Body of pancreas (tissue), 4 donors: Measurements from ENCODE around the gene GID8. TPM values are rescaled to one million over a fixed set of nuclear protein-coding genes. Genes with fewer than 3 reads are reported as not detected.
"Not testable (repeated sequence)": the region's sequence is repeated elsewhere in the genome, so short reads cannot be mapped to it uniquely, and the experiment has no call there.

Experiments used
- ATAC-seq: fragments of 150-250 bp; one replicate; pipeline ENCODE4 v1.9.1; 2016
- DNase-seq, 4 donors: peaks; one replicate each; pipeline ENCODE4 v3.0.0-alpha.2; 2019
- H3K27ac ChIP-seq, 4 donors: fragments of 200-600 bp; sonication (generic); 1 replicate in 3 of 4; 2 replicates in 1 of 4; pipeline versions ENCODE4 v1.5.1 to v1.6.1; 2016 to 2019; ENCODE audit warnings: mild to moderate bottlenecking in 1 of 4, mixed read lengths in 1 of 4, moderate library complexity in 1 of 4
- H3K27me3 ChIP-seq, 2 donors: fragments of 200-600 bp; sonication (generic); one replicate each; pipeline ENCODE4 v1.6.0; 2016; ENCODE audit warnings: mild to moderate bottlenecking in 1 of 2
- H3K36me3 ChIP-seq, 2 donors: fragments of 200-600 bp; sonication (generic); replicated peaks in 1 of 2; 2 replicates each; pipeline ENCODE4 v1.5.1; 2016; ENCODE audit warnings: low read depth in 2 of 2; ENCODE audit not compliant: insufficient read depth in 1 of 2
- H3K4me1 ChIP-seq: fragments of 200-600 bp; sonication (generic); one replicate; pipeline ENCODE4 v1.6.0; 2016
- H3K4me3 ChIP-seq, 2 donors: fragments of 200-600 bp; sonication (generic); 1 replicate in 1 of 2; 2 replicates in 1 of 2; pipeline ENCODE4 v1.5.1; 2016 to 2019
- H3K9me3 ChIP-seq, 3 donors: fragments of 200-600 bp; sonication (generic); 1 replicate in 2 of 3; 2 replicates in 1 of 3; pipeline ENCODE4 v1.5.1; 2016
- POLR2A ChIP-seq, 3 donors: fragments of 450-650 bp; IDR thresholded peaks; one replicate each; pipeline ENCODE4 v1.6.1; 2016; ENCODE audit warnings: antibody characterized with exemption in 3 of 3, mild to moderate bottlenecking in 2 of 3
- WGBS, 2 donors: methylation state at CpG; one replicate each; pipeline ENCODE4 v1.1.5; 2017; 5-methylcytosine and 5-hydroxymethylcytosine counted together
- intact Hi-C: fragments of 100-400 bp; cut with DNase I; formaldehyde crosslinking; loops from one replicate; pipeline ENCODE4 v1.15.1; 2023
- total RNA-seq, 2 donors: library from RNA; depleted of rRNA; stranded (reverse); fragments of >200 nt; gene quantifications; one replicate each; pipeline ENCODE4 v1.1.0, GENCODE V29; 2016
- TF ChIP-seq, protein P1 (sequence below), 7 experiments: fragments of 450-650 bp in 4 of 7; fragments of 200-600 bp in 3 of 7; sonication (generic) in 3 of 7; IDR thresholded peaks; one replicate each; pipeline ENCODE4 v1.5.1; 2016 to 2019; ENCODE audit warnings: antibody characterized with exemption in 7 of 7

Gene GID8
- total RNA-seq, 2 donors from 2014 or later: 26.2 to 29.7 TPM

DNA sequence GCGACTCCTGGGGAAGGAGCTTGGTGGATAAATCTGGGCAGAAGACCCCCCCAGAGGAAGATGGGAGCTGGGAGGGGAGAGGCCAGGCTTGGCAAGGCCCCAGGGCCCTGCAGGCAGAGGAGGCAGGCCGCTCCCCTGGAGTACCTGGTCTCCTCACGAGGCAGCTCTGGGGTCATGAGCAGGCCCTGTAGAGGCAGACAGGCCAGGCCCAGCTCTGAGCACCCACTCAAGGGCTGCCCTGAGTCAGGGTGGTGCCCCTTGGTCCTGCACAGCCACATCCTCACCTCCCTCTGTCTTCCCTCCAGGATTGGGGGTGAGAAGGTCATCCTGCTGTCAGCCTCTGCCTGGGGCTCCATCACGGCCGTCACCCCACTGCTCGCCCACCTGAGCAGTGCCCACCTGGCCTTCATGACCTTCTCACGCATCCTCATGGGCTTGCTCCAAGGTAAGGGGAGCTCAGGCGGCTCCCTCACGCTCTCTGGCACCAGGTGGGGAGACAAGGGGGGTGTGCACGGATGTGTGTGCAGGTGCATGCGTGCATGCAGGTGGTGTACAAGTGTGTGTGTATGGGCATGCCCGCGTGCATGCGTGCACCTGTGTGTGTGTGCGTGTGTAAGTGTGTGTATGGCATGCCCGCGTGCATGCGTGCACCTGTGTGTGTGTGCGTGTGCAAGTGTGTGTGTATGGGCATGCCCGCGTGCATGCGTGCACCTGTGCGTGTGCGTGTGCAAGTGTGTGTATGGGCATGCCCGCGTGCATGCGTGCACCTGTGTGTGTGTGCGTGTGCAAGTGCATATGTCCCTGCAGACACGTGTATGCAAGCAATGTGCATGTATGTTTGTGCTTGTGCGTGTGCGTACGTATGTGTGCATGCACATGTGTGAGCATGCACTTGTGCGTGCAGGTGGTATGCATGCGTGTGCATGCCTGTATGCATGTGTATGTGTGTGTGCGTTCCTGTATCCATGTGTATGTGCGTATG is 19.5 kb downstream of the GID8 start:
- no peak for ATAC-seq
- intact Hi-C loops: no loop called here
- H3K36me3 ChIP-seq: no peaks in the 10 kb centered on the region
- peaks cover 13% of the 10 kb centered on the region for H3K4me1 ChIP-seq
- H3K27ac ChIP-seq: no peak overlapping the region
- H3K4me3 ChIP-seq: no peak overlapping the region
- 90 to 91% methylated on average over 26 to 36 of the region's 36 CpGs for WGBS, 2 donors
- DNase-seq: no peak
- H3K27me3 ChIP-seq: no peaks in the 10 kb centered on the region
- no peaks in the 10 kb centered on the region for H3K9me3 ChIP-seq
- TF ChIP-seq, protein P1, sequence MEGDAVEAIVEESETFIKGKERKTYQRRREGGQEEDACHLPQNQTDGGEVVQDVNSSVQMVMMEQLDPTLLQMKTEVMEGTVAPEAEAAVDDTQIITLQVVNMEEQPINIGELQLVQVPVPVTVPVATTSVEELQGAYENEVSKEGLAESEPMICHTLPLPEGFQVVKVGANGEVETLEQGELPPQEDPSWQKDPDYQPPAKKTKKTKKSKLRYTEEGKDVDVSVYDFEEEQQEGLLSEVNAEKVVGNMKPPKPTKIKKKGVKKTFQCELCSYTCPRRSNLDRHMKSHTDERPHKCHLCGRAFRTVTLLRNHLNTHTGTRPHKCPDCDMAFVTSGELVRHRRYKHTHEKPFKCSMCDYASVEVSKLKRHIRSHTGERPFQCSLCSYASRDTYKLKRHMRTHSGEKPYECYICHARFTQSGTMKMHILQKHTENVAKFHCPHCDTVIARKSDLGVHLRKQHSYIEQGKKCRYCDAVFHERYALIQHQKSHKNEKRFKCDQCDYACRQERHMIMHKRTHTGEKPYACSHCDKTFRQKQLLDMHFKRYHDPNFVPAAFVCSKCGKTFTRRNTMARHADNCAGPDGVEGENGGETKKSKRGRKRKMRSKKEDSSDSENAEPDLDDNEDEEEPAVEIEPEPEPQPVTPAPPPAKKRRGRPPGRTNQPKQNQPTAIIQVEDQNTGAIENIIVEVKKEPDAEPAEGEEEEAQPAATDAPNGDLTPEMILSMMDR (IDR thresholded peaks at IDR 0.05): no peak
- no peak for TF ChIP-seq POLR2A (IDR thresholded peaks at IDR 0.05)

DNA sequence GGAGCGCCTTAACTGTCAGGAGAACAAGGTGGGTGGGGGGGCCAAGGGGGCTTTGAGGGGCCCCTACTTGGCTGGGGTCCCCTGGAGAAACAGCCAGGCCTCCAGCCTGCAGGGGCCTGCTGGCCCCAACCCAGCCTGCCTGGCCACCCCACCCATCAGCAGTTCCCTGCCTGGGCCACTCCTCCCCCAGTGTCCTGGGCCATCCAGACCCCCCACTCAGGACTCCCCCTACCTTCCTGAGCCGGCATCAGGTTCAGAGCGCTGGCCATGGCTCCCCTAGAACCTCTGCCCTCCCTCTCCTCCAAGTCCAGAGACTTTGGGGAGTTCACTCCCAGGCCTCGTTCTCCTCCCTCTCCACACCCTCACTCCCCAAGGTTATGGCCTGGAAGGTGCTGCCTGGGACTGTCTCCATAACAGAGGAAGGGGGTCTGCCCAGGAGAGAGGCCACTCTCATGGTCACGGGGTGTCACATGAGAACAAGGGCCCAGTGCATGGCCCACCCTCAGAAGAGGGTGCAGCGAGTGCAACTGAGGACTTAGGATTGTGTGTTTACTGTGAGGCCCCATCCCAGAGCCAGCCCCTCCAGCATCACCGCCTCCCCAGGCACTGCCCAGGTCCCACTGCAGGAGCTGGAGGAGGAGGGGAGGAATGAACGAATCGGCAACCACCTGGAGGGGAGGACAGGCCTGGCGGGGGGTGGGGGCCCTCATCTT is 20.6 kb downstream of the GID8 start:
- intact Hi-C loops: no loop called here
- H3K9me3 ChIP-seq: no peaks in the 10 kb centered on the region
- no peak overlapping the region for H3K4me3 ChIP-seq
- no peaks in the 10 kb centered on the region for H3K36me3 ChIP-seq
- no peak overlapping the region for H3K27ac ChIP-seq
- WGBS, 2 donors: 75 to 82% methylated on average over 6 of the region's 10 CpGs
- no peak for ATAC-seq
- peaks cover 11% of the 10 kb centered on the region for H3K4me1 ChIP-seq
- H3K27me3 ChIP-seq: no peaks in the 10 kb centered on the region
- no peak for DNase-seq
- TF ChIP-seq, protein P1 (IDR thresholded peaks at IDR 0.05): no peak
- TF ChIP-seq POLR2A (IDR thresholded peaks at IDR 0.05): no peak

DNA sequence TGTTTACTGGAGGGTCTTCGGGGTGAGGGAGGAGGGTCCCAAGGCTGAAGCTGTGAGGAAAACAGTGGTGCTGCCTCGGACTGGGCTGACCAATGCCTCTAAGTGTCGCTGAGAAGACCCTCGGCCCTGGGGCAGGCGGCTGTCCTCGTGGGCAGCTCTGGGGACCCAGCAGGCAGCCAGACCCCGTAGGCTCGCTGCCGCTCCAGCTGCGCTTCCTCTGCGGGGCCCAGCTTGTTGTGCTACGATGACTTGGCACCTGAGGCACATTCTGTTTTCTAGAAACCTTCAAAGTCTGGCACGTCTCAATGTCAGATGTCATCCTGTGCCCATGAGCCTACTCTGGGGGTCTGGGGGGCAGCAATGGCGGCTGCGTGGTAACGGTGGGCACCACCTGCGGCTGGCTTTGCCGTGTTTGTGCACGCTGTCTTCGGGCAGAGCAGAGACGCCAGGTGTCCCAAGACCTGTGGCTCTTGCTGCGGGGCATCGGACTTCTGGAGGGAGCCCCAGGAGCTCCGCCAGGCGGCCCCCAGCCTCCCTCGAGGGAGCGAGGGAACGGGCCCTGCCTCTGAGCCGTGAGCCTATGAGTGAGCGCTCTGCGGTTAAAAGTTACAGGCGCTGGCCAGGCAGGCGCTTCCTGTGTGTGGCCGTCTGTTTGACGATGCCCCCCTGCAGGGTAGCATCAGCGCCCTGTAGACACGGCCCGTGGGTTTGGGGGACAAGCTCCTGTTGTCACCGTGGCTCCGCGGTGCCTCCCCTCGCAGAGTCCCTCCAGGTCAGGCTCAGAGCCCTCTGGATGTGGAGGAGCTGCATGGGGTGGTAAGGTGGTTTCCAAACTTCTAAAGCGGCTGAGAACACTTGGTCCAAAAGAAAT is 21.4 kb downstream of the GID8 start:
- Histone ChIP-seq H3K4me3 (no peak overlapping the region), H3K36me3 (no peaks in the 10 kb centered on the region), H3K9me3 (no peaks in the 10 kb centered on the region), H3K4me1 (peaks cover 11% of the 10 kb centered on the region), H3K27me3 (no peaks in the 10 kb centered on the region), H3K27ac (no peak overlapping the region)
- DNase-seq (no peak), ATAC-seq (no peak)
- 61 to 86% methylated on average over 10 to 42 of the region's 43 CpGs for WGBS, 2 donors
- TF ChIP-seq POLR2A (IDR thresholded peaks at IDR 0.05): no peak
- TF ChIP-seq, protein P1 (IDR thresholded peaks at IDR 0.05): no peak
- intact Hi-C loops: no loop called here

DNA sequence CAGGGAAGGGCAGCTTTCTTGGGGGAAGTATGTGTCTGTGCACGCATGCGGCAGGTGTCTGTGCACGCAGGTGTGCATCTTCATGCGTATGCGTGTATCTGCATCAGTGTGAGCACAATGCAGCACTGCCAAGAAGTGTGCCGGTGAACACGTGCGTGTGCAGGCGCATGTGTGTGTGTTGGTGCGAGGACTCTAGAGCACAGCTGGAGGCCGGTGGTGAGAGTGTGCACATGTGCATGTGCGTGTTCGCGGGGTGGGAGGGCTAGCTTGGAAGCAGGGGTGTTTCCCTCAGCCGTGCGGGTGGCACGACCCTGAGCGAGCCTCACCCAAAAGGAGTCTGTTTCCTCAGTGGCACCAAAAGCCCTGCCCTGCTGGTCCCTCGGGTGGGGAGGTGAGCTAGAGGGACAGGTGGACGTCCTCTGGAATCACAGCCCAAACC is 22.1 kb downstream of the GID8 start:
- Histone ChIP-seq H3K27me3 (no peaks in the 10 kb centered on the region), H3K4me3 (no peak overlapping the region), H3K9me3 (no peaks in the 10 kb centered on the region), H3K27ac (no peak overlapping the region), H3K36me3 (no peaks in the 10 kb centered on the region), H3K4me1 (peaks cover 11% of the 10 kb centered on the region)
- intact Hi-C loops: no loop called here
- DNase-seq (no peak), ATAC-seq (no peak)
- WGBS, 2 donors: 80 to 85% methylated on average over 12 to 20 of the region's 20 CpGs
- no peak for TF ChIP-seq POLR2A (IDR thresholded peaks at IDR 0.05)
- TF ChIP-seq, protein P1 (IDR thresholded peaks at IDR 0.05): no peak

DNA sequence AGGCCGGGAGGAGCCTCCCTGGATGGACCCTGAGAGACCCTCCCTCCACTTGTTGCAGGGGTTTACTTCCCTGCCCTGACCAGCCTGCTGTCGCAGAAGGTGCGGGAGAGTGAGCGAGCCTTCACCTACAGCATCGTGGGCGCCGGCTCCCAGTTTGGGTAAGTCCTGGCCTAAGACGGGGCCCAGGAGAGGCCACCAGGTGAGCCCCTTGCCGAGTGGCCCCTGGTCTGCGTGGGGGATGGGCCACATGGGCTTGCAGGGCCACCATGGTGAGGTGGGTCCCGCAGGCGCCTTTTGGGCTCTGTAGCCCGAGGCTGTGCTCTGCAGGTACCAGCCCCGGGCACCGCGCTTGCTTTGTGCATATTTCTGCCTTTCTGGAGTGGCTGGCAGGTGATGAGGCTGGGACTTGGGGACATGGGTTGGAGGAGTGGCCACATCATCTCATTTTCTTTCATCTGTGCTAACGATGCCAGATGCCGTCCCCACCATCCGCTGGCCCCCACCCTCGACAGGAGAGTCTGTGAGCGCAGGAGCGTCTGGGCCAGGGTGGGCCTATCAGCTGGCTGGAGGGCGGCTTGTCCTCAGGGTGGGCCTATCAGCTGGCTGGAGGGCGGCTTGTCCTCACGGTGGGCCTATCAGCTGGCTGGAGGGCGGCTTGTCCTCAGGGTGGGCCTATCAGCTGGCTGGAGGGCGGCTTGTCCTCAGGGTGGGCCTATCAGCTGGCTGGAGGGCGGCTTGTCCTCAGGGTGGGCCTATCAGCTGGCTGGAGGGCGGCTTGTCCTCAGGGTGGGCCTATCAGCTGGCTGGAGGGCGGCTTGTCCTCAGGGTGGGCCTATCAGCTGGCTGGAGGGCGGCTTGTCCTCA is 22.7 kb downstream of the GID8 start:
- H3K9me3 ChIP-seq, H3K4me1 ChIP-seq, ATAC-seq, H3K4me3 ChIP-seq, intact Hi-C loops, H3K36me3 ChIP-seq, H3K27ac ChIP-seq, DNase-seq, H3K27me3 ChIP-seq: not testable (repeated sequence)
- 84 to 94% methylated on average over 15 to 23 of the region's 31 CpGs for WGBS, 2 donors
